OCI-LY1 (cell line): ENCODE results near the gene MAT1A.

Experiments
- H2AFZ ChIP-seq: fragments of 200-600 bp; sonication (generic), shearing (Covaris generic); 2 replicates; pipeline ENCODE4 v1.6.0; 2014; ENCODE audit warnings: antibody characterized with exemption, mild to moderate bottlenecking, low read length
- H3F3A ChIP-seq: fragments of 200-600 bp; sonication (generic), shearing (Covaris generic); 2 replicates; pipeline ENCODE4 v1.6.0; 2014; ENCODE audit warnings: mild to moderate bottlenecking, antibody characterized with exemption, low read length, moderate library complexity; ENCODE audit not compliant: insufficient read depth
- H3K27ac ChIP-seq: fragments of 200-600 bp; sonication (generic); 2 replicates; pipeline ENCODE4 v1.5.1; 2014; ENCODE audit warnings: low read length, mixed run types, mild to moderate bottlenecking, low read depth; ENCODE audit not compliant: poor library complexity, severe bottlenecking
- H3K27me3 ChIP-seq: fragments of 200-600 bp; sonication (generic); 2 replicates; pipeline ENCODE4 v1.6.0; 2014; ENCODE audit warnings: antibody characterized with exemption, mild to moderate bottlenecking, low read length, moderate library complexity; ENCODE audit not compliant: insufficient read depth
- H3K36me3 ChIP-seq: fragments of 200-600 bp; sonication (generic); 2 replicates; pipeline ENCODE4 v1.6.1; 2014; ENCODE audit warnings: mild to moderate bottlenecking, antibody characterized with exemption, low read length, moderate library complexity, mixed read lengths; ENCODE audit not compliant: insufficient read depth
- H3K4me1 ChIP-seq: fragments of 200-600 bp; sonication (generic); 2 replicates; pipeline ENCODE4 v1.5.1; 2014; ENCODE audit warnings: mild to moderate bottlenecking, low read length, moderate library complexity; ENCODE audit not compliant: insufficient read depth, severe bottlenecking
- H3K4me2 ChIP-seq: fragments of 200-600 bp; sonication (generic), shearing (Covaris generic); 2 replicates; pipeline ENCODE4 v1.6.1; 2014; ENCODE audit warnings: low read length
- H3K4me3 ChIP-seq: fragments of 200-600 bp; sonication (generic); 2 replicates; pipeline ENCODE4 v1.5.1; 2014; ENCODE audit warnings: low read length, low read depth, mild to moderate bottlenecking, mixed read lengths; ENCODE audit not compliant: poor library complexity, severe bottlenecking
- H3K79me2 ChIP-seq: fragments of 200-600 bp; shearing (Covaris generic); 2 replicates; pipeline ENCODE4 v1.6.1; 2016; ENCODE audit warnings: mixed run types, low read length, mixed read lengths; ENCODE audit not compliant: insufficient read depth
- H3K9ac ChIP-seq: fragments of 200-600 bp; sonication (generic), shearing (Covaris generic); 2 replicates; pipeline ENCODE4 v1.6.1; 2014; ENCODE audit warnings: mild to moderate bottlenecking, low read length, mixed read lengths
- H3K9me2 ChIP-seq: fragments of 200-600 bp; sonication (generic), shearing (Covaris generic); 2 replicates; pipeline ENCODE4 v1.6.1; 2014; ENCODE audit warnings: low read depth, mild to moderate bottlenecking, low read length, mixed read lengths
- H3K9me3 ChIP-seq: fragments of 200-600 bp; shearing (Covaris generic); 2 replicates; pipeline ENCODE4 v1.6.1; 2014; ENCODE audit warnings: low read length, mixed read lengths
- H4K20me1 ChIP-seq: fragments of 200-600 bp; sonication (generic), shearing (Covaris generic); 2 replicates; pipeline ENCODE4 v1.6.0; 2016; ENCODE audit warnings: mild to moderate bottlenecking, low read length; ENCODE audit not compliant: insufficient read depth
- CTCF ChIP-seq: fragments of 200-600 bp; sonication (generic), shearing (Covaris generic); IDR thresholded peaks from 2 replicates; pipeline ENCODE4 v1.5.1; 2017; ENCODE audit warnings: mild to moderate bottlenecking, antibody characterized with exemption, low read length, moderate library complexity, mixed read lengths
- EZH2 ChIP-seq: fragments of 200-600 bp; sonication (generic), shearing (Covaris generic); IDR thresholded peaks from 2 replicates; pipeline ENCODE4 v1.8.0; 2017; ENCODE audit warnings: borderline replicate concordance, mixed run types, mild to moderate bottlenecking, antibody characterized with exemption, low read length, moderate library complexity, mixed read lengths

MAT1A gene

GRCh38 chr10:80275135-80275498, 14.3 kb downstream of the MAT1A start:
- Histone ChIP-seq H2AFZ (no peak overlapping the region), H3K4me1 (no peaks in the 10 kb centered on the region), H4K20me1 (no peaks in the 10 kb centered on the region), H3K36me3 (no peaks in the 10 kb centered on the region), H3K4me3 (no peak overlapping the region), H3F3A (no peaks in the 10 kb centered on the region), H3K27ac (no peak overlapping the region), H3K9me3 (no peaks in the 10 kb centered on the region), H3K27me3 (no peaks in the 10 kb centered on the region), H3K4me2 (no peak overlapping the region), H3K79me2 (no peaks in the 10 kb centered on the region), H3K9me2 (no peaks in the 10 kb centered on the region), H3K9ac (no peak overlapping the region)
- TF ChIP-seq EZH2 = no peak
- no peak for TF ChIP-seq CTCF

GRCh38 chr10:80274396-80275134, 14.9 kb downstream of the MAT1A start:
- Histone ChIP-seq H3K4me2 (no peak overlapping the region), H3K27me3 (no peaks in the 10 kb centered on the region), H3K4me1 (no peaks in the 10 kb centered on the region), H3K79me2 (no peaks in the 10 kb centered on the region), H2AFZ (no peak overlapping the region), H3K36me3 (no peaks in the 10 kb centered on the region), H3F3A (no peaks in the 10 kb centered on the region), H3K27ac (no peak overlapping the region), H3K9me3 (no peaks in the 10 kb centered on the region), H4K20me1 (no peaks in the 10 kb centered on the region), H3K4me3 (no peak overlapping the region), H3K9ac (no peak overlapping the region), H3K9me2 (no peaks in the 10 kb centered on the region)
- no peak for TF ChIP-seq EZH2
- no peak for TF ChIP-seq CTCF

GRCh38 chr10:80273523-80274170, 15.8 kb downstream of the MAT1A start:
- no peaks in the 10 kb centered on the region for H3K79me2 ChIP-seq
- H3K4me2 ChIP-seq = no peak overlapping the region
- H3K27me3 ChIP-seq = no peaks in the 10 kb centered on the region
- H3K36me3 ChIP-seq = no peaks in the 10 kb centered on the region
- H3K27ac ChIP-seq = no peak overlapping the region
- no peaks in the 10 kb centered on the region for H3K9me2 ChIP-seq
- no peak overlapping the region for H3K9ac ChIP-seq
- no peaks in the 10 kb centered on the region for H4K20me1 ChIP-seq
- H3K4me1 ChIP-seq = no peaks in the 10 kb centered on the region
- no peak overlapping the region for H2AFZ ChIP-seq
- no peaks in the 10 kb centered on the region for H3K9me3 ChIP-seq
- TF ChIP-seq EZH2 = no peak
- TF ChIP-seq CTCF = no peak
- no peak overlapping the region for H3K4me3 ChIP-seq
- H3F3A ChIP-seq = no peaks in the 10 kb centered on the region
